GM12891 (cell line): ENCODE data around the gene SRF.

Source experiments
- POLR2A ChIP-seq: IDR thresholded peaks from 2 replicates; pipeline ENCODE4 v1.6.1; 2011; ENCODE audit warnings: low read depth, low read length, control low read depth
- POLR2AphosphoS5 ChIP-seq: IDR thresholded peaks from 2 replicates; pipeline ENCODE4 v1.6.1; 2011; ENCODE audit warnings: low read depth, low read length, control low read depth
- SPI1 ChIP-seq: IDR thresholded peaks from 2 replicates; pipeline ENCODE4 v1.6.1; 2011; ENCODE audit warnings: low read depth, low read length, control low read depth
- TAF1 ChIP-seq: IDR thresholded peaks from 2 replicates; pipeline ENCODE4 v1.6.1; 2011; ENCODE audit warnings: low read depth, low read length, control low read depth

GRCh38 chr6:43125555-43125954, 45.5 kb upstream of the SRF start:
- no peak for TF ChIP-seq POLR2A
- TF ChIP-seq TAF1: no peak
- TF ChIP-seq POLR2AphosphoS5: no peak
- no peak for TF ChIP-seq SPI1
